Stromal cell of bone marrow (primary cell): Measurements from ENCODE around the gene ECEL1.
"Not testable (repeated sequence)": the region's sequence is repeated elsewhere in the genome, so short reads cannot be mapped to it uniquely, and the experiment has no call there.

ENCODE experiments used
- DNase-seq: peaks from one replicate; pipeline ENCODE4 v3.0.0-alpha.2; 2012; ENCODE audit warnings: low read depth

Gene ECEL1

DNA sequence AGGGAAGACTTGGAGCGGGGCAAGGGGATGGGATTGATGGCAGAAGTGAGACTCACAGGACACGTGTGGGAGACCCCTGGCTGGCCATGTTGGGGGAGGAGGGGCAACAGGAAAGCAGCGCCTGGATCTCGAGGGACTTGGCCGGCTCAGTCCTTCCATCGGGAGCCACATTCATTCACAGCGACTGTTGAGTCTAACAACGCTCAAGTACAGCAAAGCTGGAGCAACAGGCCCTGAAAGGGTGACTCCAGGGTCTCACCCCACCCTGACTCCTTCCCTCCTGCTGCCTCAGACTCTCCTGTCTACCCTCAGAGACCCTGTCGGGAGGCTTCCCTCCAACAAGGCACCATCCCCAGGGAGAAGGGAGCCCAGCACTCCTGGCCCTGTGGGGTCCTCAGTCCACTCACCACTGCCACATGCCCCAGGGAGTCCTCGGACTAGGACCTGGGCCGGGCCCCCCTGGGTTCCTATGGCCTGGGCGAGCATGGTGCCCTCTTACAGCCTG lies 46.4 kb downstream of the ECEL1 start:
- no peak for DNase-seq

DNA sequence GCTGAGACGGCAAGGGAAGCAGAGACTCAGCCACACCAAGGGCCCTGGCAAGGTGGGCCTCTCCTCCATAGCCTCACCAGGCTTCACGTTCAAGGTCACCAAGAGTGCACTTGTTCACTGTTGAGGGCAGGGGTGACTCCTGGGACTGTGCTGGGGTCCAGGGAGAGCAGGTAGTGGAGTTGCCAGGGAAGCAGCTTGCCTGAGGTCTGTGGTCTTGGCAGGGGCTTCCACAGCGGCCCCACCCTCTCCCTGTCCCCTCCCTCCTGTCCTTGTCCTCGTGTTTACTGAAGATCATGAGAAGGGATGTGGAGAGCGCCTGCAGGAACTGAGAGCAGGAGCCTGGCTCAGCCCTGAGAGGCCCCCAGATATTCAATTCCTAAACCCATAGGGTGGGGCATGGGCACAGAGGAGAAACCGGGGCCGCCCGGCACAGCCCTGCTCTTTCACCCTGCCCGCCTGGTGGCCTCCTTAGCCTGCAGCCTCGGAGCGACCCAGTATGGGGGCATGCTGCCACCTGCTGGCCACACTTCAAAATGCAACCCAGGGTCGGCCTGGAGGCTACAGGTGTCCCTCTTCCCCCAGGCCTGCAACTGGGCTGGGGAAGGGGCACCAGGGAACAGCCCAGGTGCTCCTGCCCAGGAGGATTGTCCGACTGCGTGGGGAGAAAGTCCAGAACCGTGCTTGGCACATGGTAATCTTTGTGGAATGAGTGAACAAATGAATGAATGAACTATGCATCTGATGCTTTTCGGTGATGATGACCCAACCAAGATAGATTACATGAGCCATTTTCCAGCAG lies 47.2 kb downstream of the ECEL1 start:
- peak; percentile 26 for DNase-seq

DNA sequence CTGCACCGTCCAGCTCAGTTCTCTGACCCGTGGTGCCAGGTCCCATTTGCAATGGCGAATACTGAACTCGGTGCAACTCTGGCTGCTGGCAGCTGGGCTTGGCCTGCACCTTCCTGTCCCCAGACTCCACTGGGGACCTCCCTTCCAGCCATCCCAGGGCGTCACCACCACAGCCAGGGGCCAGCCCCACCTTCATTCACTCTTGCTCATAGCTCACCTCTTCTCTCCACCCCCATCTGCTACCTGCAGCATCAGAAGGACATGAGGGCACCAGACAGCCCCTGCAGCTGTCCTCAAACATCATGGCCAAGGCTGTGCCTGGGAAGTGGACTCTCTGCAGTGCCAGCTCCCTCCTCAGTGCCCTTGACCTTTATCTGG lies 47.9 kb downstream of the ECEL1 start:
- DNase-seq = no peak

DNA sequence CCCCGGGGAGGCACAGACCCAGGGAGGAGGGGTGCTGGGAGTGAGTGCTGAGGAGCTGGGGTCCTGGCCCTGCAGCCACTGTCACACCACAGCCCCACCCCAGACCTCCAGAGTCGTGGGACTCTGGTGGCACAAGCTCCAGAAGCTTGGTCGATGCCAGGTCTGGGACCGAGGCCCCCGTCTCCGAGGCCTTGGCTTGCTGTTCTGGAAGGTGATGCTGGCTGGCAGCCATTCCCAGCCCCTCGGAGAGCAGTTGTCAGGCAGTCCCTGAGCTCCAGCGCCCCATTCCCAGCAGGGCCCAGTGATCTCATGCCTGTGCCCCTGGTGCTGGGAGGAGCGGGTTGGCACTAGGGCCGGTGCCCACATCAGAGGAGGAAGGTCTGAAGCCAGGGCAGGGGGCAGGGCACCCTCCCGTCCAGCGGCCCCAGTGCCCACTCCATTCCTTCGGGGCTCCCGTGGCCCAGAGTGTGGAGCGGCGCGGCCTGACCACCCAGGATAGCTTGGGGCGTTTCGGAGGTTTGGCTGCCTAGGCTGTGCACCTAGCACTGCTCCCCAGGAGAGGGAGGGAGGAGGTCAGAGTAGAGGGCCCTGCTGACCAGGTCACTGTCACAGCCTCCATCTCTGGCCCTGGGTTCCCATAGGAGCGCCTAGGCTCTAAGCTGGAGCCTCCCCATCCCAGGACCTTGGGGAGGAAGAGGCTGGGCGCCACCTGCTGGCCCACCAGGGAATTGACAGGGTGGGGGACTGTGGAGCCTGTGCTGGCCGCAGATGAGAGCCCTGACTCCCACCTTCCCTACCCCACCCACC lies 48.5 kb downstream of the ECEL1 start:
- no peak for DNase-seq

DNA sequence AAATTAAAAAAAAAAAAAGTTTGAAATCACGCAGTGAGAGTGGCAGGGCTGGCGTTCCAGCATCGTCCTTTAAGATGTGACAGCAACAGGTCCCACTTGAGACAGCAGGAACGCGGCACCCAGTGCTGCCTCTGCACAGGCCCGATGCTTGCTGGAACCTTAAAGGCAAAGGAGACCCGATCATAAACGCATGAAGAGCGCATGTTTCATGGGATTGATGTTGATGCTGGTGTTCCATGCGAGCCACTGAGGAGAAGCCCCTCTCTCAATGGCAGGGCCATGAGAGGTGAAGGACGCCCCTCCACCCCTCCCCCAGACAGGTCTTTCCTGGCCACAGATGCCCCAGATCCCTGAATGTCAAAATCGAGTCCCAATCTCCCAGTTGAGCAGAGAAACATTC lies 49.5 kb downstream of the ECEL1 start:
- no peak for DNase-seq

DNA sequence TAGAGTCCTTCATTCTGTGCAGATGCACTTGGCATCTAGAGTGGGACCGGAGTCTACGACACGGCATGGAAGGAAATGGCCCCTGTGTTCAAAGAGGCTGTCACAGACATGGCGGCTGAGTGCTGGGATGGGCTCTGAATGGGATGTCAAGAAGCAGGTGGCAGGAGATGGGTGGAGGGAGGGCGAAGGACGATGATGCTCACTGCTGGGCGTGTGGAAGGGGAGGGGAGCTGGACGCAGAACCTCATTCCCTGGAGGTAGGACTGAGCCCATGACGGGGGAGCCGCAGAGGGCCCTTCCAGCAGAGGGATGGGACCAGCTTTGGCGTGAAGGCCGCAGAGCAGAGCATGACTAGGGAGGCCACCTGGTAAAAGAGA lies 50.5 kb downstream of the ECEL1 start:
- DNase-seq = no peak

DNA sequence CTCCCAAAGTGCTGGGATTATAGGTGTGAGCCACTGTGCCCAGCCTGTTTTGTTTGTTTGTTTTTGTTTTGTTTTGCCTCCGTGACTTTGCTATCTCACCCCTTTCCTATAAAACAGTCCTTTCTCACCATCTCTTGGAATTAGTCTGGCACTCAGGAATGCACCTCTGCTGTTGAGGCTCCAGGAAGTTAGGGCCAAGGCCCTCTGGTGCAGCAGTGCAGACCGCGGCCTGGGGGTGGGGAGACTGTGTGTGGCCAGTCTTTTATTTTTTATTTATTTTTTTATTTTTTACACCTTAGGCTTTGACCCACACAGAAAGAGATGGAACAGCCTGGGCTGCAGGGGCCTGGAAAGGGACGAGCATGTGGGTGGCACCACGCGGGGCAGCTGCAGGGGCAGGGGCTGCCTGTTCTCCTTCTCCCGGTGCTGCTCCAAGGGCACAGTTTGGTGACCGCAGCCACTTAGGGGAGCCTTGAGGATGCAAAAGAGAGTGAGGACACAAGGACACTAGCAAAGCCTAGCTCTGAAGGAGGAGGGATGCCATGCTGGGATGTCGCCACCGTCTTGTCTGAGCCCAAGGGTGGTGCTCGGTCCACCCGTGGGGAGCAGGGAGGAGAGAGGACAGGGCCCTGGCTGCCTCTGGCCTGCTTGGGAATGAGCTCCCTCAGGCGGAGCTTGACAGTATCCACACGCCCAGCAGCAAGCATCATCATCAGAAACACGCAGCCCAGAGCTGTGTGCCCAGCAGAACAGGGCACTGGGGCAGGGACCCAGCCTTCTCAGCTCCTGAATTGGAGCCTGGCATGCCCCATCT lies 51.0 kb downstream of the ECEL1 start:
- no peak for DNase-seq

DNA sequence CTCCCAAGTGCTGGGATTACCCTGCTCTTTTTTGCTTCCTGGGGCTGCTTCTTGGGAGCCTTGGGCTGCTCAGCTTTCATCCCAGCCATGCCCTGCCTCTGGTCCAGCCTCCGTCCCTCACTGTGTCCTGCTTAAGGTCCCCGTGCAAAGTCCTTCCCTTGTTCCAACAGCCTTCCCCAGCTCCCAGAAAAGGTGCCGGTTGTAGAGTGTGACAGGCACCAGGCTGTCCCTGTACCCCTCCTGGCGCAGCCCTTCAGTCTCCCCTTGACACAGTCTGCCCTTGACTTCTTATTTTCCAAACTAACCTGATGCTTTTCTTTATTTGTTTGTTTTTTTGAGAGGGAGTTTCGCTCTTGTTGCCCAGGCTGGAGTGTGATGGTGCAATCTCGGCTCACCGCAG lies 51.8 kb downstream of the ECEL1 start:
- DNase-seq = no peak

DNA sequence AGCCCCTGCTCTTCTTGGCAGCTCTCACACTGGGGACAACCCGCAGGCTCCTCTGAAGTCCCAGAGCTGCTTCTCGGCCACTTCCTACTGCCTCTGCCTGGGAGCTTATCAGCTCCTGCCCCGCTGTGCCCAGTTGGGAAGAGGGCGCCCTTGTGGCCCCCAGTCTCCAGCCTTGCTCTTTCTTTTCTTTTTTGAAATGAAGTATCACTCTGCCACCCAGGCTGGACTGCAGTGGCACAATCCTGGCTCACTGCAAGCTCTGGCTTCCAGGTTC lies 52.3 kb downstream of the ECEL1 start:
- DNase-seq = no peak

DNA sequence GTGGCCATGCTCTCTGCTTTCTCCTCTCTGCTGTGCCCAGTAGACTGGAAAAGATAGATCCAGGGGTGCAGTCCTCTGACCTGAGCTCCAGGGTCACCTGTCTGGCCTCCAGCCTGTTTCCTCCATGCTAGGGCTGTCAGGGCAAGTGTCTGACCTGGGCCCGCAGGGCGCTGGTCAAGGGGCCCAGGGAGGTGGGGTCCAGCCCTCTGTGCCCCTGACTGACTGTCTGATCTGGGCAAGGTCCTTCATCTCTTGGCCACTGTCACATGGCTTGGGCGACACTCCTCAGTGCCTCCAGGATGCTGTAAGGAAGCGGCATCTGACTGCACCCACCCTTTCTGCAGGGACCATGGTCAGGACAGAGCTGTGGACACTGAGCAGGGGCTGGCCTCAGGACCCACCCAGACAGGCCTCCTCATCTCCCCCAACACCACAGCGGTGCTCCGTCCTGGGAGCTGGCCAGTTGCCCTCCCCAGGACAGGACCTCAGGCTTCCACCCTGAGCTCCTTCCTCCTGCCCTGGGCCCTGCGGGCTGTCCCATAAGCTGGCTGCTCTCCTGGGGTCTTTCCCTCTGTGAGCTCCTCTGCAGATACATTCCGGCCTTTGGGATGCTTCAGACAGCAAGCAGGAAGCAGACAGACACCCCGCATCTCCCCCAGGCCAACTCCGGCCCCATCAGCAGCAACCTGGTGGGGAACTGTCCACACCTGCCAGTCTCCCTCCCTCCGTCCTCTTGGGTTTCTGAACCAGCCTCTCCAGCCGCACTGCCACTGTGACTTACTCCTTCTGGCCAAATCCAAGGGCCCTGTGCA lies 52.9 kb downstream of the ECEL1 start:
- DNase-seq = no peak

DNA sequence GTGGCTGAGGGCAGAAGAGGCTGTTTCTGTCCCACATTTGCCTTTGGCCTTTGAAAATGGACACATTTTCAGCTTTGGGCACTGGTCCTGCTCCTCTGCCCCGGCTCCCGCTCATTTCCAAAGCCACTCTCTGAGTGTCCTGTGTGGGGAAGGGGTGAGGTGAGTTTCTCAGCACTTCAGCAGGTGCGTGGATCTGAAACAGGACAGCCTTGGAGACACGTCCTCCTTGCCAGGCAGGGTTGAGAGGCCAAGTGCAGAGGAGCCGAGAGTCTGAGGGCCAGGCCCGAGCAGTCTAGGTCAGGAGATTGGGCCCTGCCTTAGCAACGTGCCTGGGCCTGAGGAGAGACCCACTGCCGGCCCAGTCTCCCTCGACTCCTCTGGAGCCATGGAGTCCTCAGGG lies 53.5 kb downstream of the ECEL1 start:
- no peak for DNase-seq

DNA sequence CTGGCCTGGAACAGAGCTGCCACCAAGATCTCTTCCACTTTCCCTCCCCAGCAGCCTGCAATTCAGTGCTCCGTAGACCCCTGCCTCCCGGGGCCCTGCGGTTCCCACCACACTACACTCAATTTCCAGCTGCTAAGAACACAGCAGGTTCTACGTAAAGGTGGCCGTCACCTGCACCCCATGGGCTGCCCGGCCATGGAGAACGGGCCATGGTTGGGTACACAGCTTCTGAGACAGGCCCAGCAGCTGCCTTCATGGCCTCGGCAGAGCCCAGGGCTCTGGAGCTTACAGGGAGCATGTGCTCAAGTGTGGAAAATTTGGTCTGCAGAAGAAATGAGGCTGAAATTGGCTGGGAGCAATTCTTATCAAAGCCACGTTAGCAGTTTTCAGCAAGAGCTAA lies 54.0 kb downstream of the ECEL1 start:
- not testable (repeated sequence) for DNase-seq

DNA sequence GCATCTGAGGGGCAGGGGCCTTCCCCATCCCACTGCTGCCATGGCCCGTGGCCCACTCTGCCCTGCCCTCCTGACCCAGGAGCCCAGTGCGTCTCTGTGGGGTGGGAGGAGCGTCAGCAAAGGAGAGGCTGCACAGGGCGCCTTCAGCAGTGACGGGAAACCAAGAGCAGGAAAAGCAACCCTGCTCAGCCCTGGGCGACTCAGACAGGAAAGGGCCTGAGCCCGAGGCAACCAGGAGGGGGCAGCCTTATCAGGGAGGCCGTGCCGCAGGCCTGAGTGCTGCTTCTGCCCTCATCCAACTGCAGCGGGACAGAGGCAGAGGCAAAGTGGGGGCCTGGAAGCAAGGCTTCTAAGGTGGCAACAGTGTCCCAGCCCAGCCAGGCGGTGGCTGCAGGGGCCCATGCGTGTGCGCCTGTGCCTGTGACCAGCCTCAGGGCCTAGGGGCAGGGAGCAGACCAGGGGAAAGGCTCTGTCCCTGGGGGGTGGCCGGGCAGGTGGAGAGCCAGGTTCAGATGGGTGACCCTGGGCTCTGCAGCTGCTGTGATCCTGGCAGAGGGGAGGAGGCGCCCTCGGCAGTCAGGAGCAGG lies 54.9 kb downstream of the ECEL1 start:
- no peak for DNase-seq

DNA sequence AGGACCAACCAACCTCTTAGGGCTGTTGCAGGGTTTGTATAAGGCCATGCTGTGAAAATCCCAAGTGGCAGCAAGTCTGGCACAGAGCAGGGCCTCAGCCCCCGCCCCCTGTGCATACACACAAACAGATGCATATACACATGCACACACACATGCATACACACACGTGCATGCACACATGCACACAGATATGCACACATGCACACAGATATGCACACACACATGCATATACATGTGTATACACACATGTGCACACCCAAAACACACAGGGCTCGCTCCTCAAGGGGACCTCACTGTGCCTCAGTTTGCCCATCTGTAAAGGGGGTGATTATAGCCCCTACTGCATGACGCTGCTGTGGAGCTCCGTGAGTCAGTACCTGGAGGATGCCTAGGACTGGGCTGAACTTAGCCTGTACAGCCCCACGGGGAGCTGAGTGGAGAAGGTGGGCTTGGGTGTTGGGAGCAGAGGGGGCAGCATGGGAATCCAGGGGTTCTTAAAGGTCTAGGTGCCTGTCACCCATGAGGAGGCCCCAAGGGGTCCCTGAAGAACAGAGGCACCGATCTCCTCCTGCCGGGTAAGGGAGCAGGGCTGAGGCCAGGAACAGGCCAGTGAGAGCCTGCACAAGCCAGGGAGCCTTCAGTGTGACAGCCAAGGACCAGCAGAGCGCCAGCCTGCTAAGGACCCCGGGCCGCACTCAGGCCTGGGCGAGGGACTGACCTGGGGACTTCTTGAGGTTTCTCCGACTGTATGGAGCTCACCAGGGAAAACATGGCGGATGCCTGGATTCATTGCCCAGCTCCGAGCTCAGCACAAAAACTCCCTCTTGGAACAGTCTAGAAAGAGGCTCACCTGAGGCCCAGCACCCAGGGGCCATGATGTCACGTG lies 55.7 kb downstream of the ECEL1 start:
- no peak for DNase-seq
